ENCODE measurements around the gene DNAAF5.
"Not testable (repeated sequence)": the region's sequence is repeated elsewhere in the genome, so short reads cannot be mapped to it uniquely, and the experiment has no call there.

The DNAAF5 gene

DNA sequence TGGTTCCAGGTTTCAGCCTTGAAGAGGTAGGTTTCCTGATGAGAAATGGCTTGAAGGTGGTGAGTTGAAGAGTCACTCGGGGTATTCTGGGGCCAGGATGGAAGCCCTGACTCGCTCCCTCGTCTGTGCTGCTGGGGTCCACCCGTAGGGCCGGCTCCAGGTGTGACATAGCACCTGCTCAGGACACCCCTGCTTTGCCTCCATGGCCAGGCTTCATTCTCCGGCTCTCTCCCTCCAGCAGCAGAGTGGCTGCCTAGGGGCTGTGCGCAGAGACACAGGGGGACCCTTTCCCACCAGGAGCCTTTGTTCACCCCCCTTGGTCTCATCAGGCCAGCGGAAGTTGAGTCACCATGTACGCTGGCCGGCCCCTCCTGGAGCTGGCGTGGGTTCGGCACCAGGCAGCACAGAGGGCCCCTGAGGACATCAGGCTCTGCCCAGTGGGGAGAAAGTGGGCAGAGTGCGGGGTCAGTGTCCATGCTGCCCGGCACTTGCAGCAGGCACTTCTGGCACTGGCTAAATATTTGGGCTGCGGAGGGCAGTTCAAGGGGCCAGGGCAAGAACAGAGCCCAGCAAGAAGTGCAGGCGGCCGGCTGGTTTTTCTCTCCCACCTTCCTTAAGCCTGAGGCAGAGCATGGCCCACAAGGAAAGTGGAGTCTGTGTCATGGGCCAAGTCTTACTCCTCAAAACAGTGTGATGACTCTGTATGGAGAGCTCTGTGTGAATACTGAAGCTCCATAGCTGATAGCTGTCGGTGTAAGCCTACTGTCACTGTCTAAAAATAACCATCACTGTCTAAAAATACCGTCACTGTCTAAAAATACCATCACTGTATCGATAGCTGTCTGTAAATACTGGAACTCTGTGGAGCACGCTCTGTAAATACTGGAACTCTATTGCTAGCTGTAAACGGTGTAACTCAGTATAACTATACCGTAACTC is 4.3 kb downstream of the DNAAF5 start:
- DNase-seq = no peak

DNA sequence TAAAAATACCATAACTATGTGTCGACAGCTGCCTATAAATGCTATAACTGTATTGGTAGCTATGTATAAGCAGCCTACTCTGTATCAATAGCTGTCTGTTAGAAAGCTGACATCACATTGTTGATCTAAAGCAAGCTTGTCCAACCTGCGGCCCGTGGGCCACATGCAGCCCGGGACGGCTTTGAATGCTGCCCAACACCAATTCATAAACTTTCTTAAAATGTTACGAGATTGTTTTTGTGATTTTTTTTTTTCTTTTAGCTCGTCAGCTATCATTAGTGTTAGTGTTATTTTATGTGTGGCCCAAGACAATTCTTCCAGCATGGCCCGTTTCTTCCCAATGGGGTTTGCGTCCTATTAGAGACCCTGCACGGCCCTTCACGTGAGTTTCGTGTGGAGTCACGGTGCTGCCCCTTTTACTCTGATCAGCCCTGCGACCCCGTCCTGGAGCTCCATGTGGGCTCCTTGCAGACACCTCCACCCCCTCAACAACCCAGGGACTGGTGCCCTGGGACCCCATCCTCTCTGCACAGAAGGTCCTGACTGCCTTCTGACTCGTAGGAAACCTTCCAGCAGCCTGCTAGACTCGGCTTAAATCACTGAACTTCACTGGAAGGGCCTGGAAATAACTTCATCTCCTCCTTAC is 5.1 kb downstream of the DNAAF5 start:
- no peak for DNase-seq

DNA sequence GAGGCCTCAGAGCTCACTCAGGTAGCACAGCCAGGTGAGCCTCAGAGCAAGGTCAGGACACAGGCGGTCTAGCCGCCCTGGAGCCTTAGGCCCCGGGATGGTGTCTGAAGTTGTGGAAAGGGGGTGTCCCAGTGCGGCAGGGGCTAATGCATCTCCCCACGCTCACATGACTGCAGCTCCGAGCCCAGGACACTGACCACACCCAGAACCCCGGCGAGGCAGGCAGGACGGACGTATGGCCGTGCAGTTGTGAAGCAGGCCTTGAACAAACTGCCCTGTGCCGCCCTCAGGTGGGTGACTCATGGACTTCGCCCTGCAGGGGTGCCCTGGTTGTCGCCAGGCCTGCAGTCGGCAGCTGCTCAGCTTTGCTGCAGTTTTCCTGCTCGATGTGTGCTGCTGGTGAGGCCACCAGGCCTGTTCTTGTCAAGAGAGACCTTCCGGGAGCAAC is 5.6 kb downstream of the DNAAF5 start:
- DNase-seq = no peak

DNA sequence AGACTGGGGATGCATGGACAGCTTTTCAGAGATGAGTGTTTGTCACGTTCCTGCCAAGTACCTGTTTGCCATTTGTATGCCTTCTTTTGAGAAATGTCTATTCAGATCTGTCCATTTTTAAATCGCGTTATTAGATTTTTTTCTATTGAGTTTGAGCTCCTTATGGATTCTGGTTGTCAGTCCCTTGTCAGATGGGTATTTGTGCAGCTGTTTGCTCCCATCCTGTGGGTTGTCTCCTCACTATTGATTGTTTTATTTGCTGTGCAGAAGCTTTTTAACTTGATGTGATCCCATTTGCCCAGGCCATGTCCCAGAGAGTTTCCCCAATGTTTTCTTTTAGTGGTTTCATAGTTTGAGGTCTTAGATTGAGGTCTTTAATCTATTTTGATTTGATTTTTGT is 6.1 kb downstream of the DNAAF5 start:
- no peak for DNase-seq

DNA sequence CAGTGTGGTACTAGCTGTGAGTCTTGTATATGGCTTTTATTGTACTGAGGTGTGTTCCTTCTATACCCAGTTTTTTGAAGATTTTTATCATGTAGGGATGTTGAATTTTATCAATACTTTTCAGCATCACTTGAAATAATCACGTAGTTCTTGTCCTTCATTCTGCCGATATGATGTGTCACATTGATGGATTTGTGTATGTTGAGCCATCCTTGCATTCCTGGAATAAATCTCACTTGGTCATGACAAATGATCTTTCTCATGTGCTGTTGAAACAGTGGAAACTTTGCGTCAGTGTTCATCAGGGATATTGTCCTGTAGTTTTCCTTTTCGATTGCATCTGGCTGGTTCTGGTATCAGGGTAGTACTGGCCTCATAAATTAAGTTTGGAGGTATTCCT is 7.7 kb downstream of the DNAAF5 start:
- DNase-seq = no peak

DNA sequence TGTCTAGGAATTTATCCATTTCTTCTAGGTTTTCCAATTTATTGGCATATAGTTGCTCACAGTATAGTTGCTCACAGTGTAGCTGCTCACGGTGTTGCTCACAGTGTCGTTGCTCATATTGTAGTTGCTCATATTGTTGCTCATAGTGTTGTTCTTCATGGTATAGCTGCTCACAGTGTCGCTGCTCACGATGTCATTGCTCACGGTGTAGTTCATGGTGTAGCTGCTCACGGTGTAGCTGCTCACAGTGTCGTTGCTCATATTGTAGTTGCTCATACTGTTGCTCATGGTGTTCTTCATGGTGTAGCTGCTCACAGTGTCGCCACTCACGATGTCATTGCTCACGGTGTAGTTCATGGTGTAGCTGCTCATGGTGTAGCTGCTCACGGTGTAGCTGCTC is 8.3 kb downstream of the DNAAF5 start:
- DNase-seq = no peak

DNA sequence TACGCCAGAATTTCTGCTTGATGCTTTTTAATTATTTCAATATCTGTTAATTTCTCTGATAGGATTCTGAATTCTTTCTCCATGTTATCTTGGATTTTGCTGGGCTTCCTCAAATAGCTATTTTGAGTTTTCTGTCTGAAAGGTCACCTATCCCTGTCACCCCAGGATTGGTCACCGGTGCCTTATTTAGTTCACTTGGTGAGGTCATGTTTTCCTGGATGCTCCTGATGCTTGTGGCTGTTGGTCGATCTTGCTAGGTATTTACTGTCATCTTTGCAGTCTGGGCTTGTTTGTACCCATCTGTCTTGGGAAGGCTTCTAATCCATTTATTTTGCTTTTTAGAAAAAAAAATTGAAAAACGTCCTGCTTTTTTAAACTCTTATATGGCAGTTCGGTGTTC is 11.7 kb downstream of the DNAAF5 start:
- no peak for DNase-seq

DNA sequence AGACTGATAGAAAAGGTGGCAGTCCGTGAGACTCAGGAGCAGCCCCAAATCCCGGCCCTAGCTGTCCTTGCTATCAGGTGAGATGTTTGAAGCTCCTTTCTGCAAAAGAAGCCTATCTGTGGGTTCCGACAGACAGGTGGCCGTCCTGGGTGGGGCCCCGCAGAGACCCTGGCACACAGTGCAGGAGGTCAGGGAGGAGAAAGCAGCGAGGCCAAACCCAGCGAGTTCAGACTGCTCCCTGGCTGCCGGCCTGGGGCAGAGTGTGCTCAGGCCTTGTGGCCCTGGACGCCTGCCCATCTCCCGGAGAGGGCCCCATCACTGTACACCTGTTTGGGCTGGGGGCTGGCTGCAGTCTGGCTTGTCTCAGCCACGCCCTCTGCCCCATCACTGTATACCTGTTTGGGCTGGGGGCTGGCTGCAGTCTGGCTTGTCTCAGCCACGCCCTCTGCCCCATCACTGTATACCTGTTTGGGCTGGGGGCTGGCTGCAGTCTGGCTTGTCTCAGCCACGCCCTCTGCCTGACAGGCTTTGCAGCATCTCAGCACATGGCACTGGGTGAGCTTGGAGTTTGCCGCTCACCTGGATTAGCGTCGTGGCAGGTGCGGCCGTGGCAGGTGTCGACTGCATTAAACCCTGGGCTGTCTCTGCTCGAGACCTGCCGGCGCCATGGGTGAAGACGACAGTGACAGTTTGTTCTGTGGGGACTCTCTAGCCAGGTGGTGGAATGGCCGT is 12.4 kb downstream of the DNAAF5 start:
- DNase-seq = no peak

DNA sequence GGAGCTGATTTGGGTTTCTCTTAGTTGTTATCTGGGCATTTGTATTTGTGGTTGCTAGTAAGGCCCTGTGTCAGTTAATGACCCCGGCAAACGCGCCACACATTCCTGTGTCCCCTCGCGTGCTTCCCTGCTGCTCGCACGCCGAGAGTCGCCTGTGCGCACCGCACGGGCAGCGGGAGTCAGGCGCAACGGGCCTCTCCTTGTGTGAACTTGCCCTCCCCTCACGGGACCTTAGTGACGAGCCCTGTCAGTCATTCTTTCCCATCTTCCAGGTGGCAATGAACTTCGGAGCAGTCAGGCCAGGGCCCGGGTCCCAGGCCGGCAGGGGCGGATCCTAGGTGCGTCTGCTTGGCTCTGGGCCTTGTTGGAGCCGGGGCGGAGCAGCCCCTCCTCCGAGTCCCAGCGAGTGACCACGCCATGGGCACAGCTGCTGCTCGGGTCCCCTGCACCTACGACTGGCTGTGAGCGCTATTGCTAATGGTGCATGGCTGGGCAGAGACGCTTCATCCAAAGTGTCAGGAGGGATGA is 13.0 kb downstream of the DNAAF5 start:
- no peak for DNase-seq

DNA sequence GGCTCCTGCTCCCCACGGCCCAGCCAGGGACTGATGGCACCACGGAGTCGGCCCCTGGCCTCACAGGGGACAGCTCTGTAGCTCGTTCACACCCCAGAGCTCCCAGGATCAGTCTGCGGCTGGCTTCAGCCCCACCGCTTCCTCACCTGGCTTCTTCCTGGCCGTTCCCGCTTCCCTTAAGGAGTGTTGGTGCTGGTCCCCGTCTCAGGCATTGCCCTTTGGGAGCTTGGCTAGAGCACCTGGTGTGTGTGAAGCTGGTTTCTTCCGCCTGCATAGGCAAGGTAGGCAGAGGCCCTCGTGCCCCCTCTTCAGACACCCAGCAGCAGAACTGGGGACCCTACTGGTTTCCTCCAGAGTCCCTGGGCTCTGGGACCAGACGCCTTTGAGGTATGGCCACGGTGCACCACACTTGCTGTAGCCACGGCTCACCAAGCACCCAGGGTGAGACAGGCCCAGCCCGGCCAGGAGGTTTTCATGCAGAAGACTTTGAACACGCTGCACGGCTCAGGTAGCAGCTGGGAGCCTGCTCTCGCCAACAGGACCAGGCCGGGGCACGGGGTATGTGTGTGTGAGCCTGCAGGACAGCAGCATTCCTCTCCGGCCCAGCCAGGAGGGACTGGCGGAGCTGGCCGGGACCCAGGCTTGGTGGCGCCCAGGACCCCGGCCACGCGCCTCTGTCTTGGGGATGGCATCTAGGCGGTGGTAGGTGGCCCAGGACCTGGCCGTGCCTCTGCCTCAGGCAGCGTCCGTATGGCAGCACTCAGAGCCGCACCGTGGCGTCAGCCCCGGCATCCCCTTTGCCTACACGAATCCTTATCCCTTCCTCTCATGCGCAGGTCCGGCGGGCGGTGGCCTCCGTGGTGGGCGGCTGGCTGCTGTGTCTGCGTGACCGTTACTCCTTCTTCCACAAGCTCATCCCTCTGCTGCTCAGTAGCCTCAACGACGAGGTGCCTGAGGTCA is 13.8 kb downstream of the DNAAF5 start:
- DNase-seq = no peak

DNA sequence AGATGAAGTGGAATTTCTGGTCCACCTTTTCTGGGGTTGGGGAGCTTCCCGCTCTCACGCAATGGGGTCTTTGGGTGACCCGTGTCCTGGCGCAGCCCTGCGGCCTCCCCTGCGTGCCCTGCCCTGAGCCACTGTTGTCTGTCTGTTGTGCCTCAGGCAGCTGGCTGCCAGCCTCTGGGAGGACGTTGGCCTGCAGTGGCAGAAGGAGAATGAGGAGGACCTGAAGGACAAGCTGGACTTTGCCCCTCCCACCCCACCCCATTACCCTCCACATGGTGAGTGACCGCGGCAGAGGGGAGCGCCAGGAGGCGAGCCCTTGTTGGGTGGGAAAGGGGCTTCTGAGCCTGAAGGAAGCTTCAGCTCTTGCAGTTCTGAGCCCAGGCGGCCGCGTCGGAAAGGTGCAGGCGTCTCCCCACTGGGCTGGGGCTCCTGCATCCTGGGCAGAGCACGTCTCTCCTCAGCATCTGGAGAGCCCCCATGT is 14.7 kb downstream of the DNAAF5 start:
- no peak for DNase-seq

DNA sequence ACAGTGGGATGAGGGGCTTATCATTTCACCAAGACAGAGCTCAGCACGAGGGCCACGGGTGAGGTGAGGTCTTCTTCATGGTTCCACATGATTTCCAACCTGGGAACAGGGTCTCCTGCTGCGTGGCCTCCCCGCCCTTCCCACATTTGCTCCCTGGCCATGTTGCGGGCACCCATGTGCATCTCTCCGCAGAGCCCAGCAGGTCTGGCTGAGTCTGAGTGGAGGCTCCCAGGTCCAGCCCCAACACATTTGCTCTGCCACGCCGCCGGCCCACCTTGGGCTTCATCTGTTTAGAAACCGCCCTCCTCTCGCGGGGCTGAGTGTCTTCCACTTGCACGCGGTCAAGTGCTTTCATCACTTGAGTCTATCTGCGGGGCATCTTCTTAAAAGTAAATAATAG is 15.4 kb downstream of the DNAAF5 start:
- no peak for DNase-seq

DNA sequence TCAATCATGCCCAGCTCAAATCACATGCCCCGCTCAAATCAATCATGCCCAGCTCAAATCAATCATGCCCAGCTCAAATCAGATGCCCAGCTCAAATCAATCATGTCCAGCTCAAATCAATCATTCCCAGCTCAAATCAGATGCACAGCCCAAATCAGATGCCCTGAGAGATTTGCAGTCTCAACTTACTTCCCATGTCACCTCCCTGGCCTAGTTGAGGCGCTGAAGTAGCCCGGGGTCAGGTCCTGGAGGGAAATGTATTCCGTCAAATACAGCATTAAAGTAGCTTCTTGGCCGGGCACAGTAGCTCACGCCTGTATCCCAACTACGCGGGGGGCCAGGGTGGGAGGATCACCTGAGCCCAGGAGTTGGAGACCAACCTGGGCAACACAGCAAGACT is 16.3 kb downstream of the DNAAF5 start:
- DNase-seq = no peak

DNA sequence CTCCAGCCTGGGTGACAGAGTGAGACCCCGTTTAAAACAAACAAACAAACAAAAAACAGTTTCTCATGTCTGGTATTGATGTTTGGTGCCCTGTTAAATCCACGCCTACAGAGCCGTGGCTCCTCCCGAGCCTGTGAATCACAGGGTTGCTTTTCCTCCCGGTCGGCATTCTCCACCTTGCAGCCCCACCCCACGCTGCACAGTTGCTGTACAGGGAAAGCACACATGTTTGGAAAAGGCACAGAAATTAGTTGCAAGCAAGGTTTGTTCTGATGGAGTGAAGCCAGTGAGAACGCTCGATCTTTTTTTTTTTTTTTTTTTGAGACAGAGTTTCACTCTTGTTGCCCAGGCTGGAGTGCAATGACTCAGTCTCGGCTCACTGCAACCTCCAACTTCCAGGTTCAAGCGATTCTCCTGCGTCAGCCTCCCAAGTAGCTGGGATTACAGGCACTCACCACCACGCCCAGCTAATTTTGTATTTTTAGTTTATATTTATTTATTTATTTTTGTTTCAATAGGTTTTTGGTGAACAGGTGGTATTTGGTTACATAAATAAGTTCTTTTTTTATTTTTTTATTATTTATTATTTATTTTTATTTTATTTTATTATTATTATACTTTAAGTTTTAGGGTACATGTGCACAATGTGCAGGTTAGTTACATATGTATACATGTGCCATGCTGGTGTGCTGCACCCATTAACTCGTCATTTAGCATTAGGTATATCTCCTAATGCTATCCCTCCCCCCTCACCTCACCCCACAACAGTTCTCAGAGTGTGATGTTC is 17.0 kb downstream of the DNAAF5 start:
- not testable (repeated sequence) for DNase-seq

DNA sequence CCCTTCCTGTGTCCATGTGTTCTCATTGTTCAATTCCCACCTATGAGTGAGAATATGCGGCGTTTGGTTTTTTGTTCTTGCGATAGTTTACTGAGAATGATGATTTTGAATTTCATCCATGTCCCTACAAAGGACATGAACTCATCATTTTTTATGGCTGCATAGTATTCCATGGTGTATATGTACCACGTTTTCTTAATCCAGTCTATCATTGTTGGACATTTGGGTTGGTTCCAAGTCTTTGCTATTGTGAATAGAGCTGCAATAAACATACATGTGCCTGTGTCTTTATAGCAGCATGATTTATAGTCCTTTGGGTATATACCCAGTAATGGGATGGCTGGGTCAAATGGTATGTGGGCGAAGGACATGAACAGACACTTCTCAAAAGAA is 17.6 kb downstream of the DNAAF5 start:
- DNase-seq = not testable (repeated sequence)

DNA sequence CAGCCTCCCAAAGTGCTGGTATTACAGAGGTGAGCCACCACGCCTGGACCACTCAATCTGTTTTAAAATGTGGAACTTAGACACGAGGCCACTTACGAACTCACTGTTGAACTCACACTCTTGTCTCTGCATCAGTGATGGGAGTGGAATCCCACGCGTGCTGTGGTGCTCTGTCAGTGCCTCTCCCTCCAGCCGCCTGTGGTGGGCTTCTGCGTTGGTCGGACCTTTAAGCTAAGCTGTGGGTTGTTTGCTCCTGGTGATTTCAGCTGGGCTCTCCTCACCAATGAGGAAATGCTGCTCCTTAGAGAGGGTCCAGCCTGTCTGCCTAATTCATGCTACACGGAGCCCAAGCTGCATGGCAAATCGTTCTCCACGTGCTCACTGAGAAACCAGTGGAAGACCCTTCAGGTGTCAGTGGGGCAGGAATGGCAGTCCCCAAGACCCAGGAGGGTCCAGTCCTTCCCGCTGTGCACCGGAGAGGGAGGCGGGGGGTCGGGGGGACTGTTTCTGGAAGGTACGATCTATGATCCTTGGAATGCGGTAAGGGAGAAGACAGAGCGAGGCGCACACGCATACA is 18.4 kb downstream of the DNAAF5 start:
- DNase-seq = no peak

DNA sequence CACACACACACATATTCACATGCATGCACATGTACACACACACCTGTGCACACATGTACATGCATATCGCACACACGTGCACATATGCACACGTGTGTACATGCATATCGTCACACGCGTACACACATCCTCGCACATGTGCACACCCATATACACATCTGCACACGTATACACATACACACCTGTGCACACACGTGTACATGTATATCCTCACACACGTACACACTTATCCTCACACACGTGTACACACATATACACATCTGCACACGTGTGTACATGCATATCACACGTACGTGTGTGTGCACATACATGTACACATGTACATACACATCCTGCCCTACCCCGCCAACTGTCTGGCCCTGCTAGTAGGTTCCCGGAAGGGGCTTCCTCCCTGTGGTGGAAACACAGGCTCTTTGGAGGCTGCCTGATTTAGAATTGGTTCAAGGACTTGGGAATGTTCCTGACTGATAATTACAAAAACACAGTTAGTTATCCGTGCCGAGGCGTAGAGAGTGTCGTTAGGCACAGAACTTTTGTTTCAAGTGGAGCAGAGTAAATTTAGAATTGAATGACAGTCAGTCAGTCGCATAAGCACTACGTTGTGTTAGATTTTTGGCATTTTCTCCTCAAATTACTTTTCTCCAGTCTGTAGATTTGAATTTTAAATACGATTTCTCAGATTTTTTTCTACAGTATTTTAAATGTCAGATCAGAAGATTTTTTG is 19.1 kb downstream of the DNAAF5 start:
- no peak for DNase-seq

DNA sequence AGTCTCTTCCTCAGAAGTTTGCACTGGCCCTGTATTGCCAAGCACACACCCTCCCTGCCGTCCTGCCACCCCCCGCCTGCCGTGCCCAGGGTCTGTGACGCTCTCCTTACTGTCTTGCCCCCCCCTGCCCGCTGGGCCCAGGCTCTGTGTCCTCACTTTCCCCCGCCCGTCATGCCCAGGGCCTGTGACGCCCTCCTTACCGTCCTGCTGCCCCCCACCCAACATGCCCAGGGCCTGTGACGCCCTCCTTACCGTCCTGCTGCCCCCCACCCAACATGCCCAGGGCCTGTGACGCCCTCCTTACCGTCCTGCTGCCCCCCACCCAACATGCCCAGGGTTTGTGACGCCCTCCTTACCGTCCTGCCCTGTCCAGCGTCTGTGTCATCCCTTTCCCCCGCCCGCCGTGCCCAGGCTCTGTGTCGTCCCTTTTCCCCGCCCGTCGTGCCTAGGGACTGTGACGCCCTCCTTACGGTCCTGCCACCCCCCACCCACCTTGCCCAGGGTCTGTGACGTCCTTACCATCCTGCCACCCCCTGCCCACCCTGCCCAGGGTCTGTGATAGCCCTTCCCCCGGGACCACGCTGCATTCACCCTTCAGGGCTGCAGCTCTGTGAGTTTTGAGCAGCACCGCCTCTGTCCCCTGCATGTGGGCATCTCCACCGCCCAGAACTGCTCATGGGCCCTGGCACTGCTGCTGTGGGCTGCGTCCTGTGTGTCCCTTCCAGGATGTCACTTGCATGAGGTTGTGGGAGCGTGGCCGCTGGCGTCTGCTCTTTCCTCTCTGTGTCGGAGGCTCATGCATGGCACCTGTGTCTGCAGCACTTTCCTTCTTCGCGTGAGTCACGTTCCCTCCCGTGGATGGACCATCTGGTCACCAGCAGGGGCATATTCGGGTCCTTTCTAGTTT is 19.9 kb downstream of the DNAAF5 start:
- DNase-seq = no peak

DNA sequence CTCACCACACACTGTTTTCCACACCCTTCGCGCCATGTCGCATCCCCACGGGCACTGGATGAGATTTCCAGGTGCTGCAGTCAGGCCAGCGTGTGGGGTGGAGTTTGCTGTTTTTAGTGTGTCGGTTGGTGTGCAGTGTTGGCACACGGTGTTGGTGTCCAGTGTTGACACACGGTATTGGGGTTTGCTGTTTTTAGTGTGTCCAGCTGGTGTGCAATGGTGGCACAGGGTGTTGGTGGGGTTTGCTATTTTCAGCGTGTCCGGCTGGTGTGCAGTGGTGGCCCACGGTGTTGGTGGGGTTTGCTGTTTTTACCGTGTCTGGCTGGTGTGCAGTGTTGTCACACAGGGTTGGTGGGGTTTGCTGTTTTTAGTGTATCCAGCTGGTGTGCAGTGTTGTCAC is 20.7 kb downstream of the DNAAF5 start:
- no peak for DNase-seq
